Transverse colon (tissue), 4 donors: Measurements from ENCODE around the gene ARHGAP6. TPM values are rescaled to one million over a fixed set of nuclear protein-coding genes. Genes with fewer than 3 reads are reported as not detected.

ENCODE experiments used
- DNase-seq: peaks from one replicate; pipeline ENCODE4 v3.0.0-alpha.2; 2019
- H3K27ac ChIP-seq, 4 donors: fragments of 200-600 bp; sonication (generic); 2 replicates each; pipeline ENCODE4 v1.5.1; 2016 to 2018; ENCODE audit warnings: inconsistent platforms in 4 of 4
- H3K27me3 ChIP-seq: fragments of 200-600 bp; sonication (generic); 2 replicates; pipeline ENCODE4 v1.5.1; 2017; ENCODE audit warnings: inconsistent platforms
- H3K36me3 ChIP-seq, 4 donors: fragments of 200-600 bp; sonication (generic); 2 replicates each; pipeline ENCODE4 v1.5.1; 2017 to 2019; ENCODE audit warnings: inconsistent platforms in 4 of 4
- H3K4me1 ChIP-seq, 4 donors: fragments of 200-600 bp; sonication (generic); 2 replicates each; pipeline ENCODE4 v1.5.1; 2017 to 2020; ENCODE audit warnings: inconsistent platforms in 4 of 4
- H3K4me3 ChIP-seq, 4 donors: fragments of 200-600 bp; sonication (generic); 1 replicate in 1 of 4; 2 replicates in 3 of 4; pipeline versions ENCODE4 v1.5.1 to v1.6.1; 2017 to 2019; ENCODE audit warnings: inconsistent platforms in 4 of 4
- H3K9me3 ChIP-seq, 2 donors: fragments of 200-600 bp; sonication (generic); 2 replicates each; pipeline ENCODE4 v1.5.1; 2017 to 2019; ENCODE audit warnings: inconsistent platforms in 2 of 2
- EP300 ChIP-seq: sonication (generic); formaldehyde crosslinking; IDR thresholded peaks from one replicate; pipeline ENCODE4 v1.6.1; 2017; ENCODE audit warnings: antibody characterized with exemption, low read depth
- POLR2A ChIP-seq: fragments of 450-650 bp; IDR thresholded peaks from one replicate; pipeline ENCODE4 v1.6.1; 2016; ENCODE audit warnings: antibody characterized with exemption, mild to moderate bottlenecking, moderate library complexity
- POLR2AphosphoS5 ChIP-seq, 3 donors: sonication (generic); formaldehyde crosslinking; IDR thresholded peaks; one replicate each; pipeline ENCODE4 v1.6.1; 2016; ENCODE audit warnings: antibody characterized with exemption in 3 of 3
- WGBS, 2 donors: methylation state at CpG; one replicate each; pipeline ENCODE4 v1.1.5; 2018; ENCODE audit warnings: low coverage in 1 of 2; 5-methylcytosine and 5-hydroxymethylcytosine counted together
- in situ Hi-C, 4 donors: fragments of 200-750 bp; cut with MboI; loops; one replicate each; pipeline versions ENCODE4 v1.15.0 to v1.15.1; 2017; ENCODE audit warnings: low sequenced_read_pairs in 3 of 4, low pct_ligation_motif_present in 1 of 4, low pct_unique_long_range_greater_than_20kb in 1 of 4
- intact Hi-C: fragments of 100-400 bp; cut with DNase I; formaldehyde crosslinking; loops from one replicate; pipeline ENCODE4 v1.15.1; 2023; ENCODE audit warnings: low total_unique reads
- total RNA-seq, 4 donors: library from RNA; depleted of rRNA; stranded (reverse); fragments of >200 nt; gene quantifications; one replicate each; pipeline ENCODE4 v1.1.0, GENCODE V29; 2016
- TF ChIP-seq, protein P1 (sequence below), 5 experiments: fragments of 200-600 bp in 3 of 5; fragments of 450-650 bp in 2 of 5; sonication (generic) in 3 of 5; IDR thresholded peaks; 1 replicate in 2 of 5; 2 replicates in 3 of 5; pipeline ENCODE4 v1.5.1; 2016 to 2017; ENCODE audit warnings: antibody characterized with exemption in 5 of 5, inconsistent platforms in 3 of 5, mild to moderate bottlenecking in 2 of 5, moderate library complexity in 1 of 5

The ARHGAP6 gene
- total RNA-seq, 4 donors from 2014 or later = 5.0 to 12.4 (median 9.0) TPM

DNA sequence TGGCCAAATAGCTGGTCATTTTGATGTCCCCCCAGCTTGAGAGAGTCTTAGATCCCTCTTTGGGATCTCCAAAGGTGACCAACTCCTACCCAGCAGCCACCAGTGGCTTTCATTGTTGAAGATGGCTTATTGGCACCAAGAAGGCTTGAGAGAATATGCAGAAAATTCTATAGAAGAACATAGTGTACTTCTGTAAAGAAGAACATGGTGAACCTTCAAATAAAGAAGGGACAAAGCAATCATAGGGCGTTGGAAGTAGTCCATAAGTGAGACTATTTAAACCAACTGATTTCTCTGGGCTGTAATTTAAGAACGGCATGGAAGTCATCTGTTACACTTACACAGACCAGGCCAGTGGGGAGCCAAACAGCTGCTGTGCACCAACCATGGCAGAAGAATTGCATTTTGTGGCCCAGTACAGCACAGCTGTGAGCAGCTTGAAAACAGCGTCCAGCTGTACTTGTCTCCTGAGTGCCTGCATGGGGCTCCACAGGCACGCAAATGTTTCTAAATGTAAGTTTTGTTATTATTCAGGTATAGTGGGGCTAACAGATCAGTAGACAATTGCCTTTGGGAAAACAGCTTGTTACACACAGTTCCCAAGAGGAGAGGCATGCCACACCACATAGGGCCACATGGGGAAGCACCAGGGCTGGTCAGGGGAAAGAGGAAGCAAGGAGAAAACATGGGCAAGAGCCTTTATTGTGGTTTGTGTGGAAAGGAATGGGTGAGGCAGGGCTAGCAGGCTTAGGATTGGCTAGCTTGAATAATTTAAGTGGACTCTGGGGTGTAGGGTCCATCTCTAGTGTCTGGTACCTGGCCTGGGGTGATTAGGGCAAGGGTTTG lies 125.0 kb downstream of the ARHGAP6 start:
- Histone ChIP-seq H3K27ac (peak overlapping the region in 1 of 4 donors; percentile 16), H3K36me3 (no peaks in the 10 kb centered on the region), H3K27me3 (no peaks in the 10 kb centered on the region), H3K4me1 (no peaks in the 10 kb centered on the region), H3K4me3 (no peak overlapping the region), H3K9me3 (no peaks in the 10 kb centered on the region)
- in situ Hi-C loops = loop anchor here (25.0 kb wide), 3 partner anchors 222 to 1353 kb away; partner anchors contain the start of gene MSL3 (in 2 of the 4)
- TF ChIP-seq POLR2A (no peak), EP300 (no peak), POLR2AphosphoS5 (IDR thresholded peaks at IDR 0.05) (no peak)
- TF ChIP-seq, protein P1, sequence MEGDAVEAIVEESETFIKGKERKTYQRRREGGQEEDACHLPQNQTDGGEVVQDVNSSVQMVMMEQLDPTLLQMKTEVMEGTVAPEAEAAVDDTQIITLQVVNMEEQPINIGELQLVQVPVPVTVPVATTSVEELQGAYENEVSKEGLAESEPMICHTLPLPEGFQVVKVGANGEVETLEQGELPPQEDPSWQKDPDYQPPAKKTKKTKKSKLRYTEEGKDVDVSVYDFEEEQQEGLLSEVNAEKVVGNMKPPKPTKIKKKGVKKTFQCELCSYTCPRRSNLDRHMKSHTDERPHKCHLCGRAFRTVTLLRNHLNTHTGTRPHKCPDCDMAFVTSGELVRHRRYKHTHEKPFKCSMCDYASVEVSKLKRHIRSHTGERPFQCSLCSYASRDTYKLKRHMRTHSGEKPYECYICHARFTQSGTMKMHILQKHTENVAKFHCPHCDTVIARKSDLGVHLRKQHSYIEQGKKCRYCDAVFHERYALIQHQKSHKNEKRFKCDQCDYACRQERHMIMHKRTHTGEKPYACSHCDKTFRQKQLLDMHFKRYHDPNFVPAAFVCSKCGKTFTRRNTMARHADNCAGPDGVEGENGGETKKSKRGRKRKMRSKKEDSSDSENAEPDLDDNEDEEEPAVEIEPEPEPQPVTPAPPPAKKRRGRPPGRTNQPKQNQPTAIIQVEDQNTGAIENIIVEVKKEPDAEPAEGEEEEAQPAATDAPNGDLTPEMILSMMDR (IDR thresholded peaks at IDR 0.05) = no peak
- WGBS, 2 donors = 61% methylated on average over 4 of the region's 4 CpGs; no CpG with 5 or more reads in 1 of the 2 donors
- intact Hi-C loops = no loop called here
- DNase-seq = no peak

DNA sequence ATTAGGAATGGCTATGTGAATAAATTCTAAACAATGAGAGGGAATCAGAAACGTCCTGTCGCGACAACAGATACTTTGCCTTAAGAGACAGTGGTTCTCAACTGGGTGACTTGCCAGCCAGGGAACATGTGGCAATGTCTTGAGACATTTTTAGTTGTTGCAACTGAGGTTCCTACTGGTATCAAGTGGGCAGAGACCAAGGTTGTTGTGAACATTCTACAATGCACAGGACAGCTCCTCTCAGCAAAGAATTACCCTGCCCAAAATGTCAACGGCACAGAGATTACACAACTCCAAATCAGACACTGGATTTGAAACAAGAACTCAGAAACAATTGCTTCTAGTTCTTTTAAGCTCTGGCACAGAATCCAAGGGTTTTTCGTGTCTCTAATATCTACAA lies 128.6 kb downstream of the ARHGAP6 start:
- WGBS, 2 donors = 54 to 100% methylated on average over 1 to 5 of the region's 5 CpGs
- Histone ChIP-seq H3K27me3 (no peaks in the 10 kb centered on the region), H3K36me3 (no peaks in the 10 kb centered on the region), H3K4me3 (no peak overlapping the region), H3K9me3 (no peaks in the 10 kb centered on the region), H3K27ac (peak overlapping the region in 1 of 4 donors; percentile 15), H3K4me1 (no peaks in the 10 kb centered on the region)
- intact Hi-C loops (loop anchor here (10.0 kb wide), 1 partner anchor 218 kb away; the partner anchor contains the start of gene MSL3), in situ Hi-C loops (loop anchor here (25.0 kb wide), 3 partner anchors 225 to 1350 kb away; partner anchors contain the start of gene MSL3 (in 2 of the 4))
- TF ChIP-seq EP300 (no peak), POLR2AphosphoS5 (IDR thresholded peaks at IDR 0.05) (no peak)
- TF ChIP-seq, protein P1 (IDR thresholded peaks at IDR 0.05) = no peak
- DNase-seq = no peak

DNA sequence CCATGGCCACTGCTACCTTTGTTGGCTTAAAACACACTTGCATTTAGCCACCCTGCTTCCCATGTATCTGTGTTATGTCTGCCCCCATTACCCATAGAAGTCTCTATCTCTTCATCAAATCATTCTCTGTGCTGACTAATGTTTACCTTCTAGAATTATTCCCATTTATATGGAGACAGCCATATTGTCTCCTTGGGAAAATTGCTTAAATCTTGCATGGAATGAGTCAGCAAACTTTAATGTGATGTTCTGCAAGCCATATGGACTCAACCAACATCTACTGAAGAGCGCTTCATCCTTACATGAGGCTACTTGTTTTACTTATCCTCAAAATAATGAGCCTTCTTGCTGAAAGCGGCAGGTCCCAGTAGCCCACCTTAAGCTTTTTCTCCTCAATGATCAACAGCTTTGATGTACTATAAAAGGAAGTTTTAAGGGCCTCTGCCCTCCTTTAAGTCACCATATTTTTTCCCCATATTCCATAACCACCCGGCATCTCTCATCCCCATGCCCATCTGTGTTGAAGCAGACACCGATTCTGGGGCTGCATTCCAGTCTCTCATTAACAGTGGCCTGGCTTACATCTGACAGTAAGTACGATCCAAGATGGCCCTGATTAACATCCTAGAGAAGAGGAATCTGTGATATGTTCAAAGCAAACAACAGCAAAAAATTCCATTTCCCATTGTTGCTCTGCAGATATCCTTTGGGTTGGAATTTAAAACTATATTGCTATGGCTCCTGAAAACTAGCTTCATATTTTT lies 130.4 kb downstream of the ARHGAP6 start:
- no peak for DNase-seq

More for the DNA sequence above, 130.4 kb downstream of the ARHGAP6 start:
- no peaks in the 10 kb centered on the region for H3K4me1 ChIP-seq
- TF ChIP-seq, protein P1 (IDR thresholded peaks at IDR 0.05) = no peak
- TF ChIP-seq POLR2A (no peak), POLR2AphosphoS5 (IDR thresholded peaks at IDR 0.05) (no peak), EP300 (no peak)
- intact Hi-C loops (loop anchor here (2.0 to 10.0 kb wide), 2 partner anchors 189 to 219 kb away; partner anchors contain the start of gene MSL3), in situ Hi-C loops (loop anchor here (25.0 kb wide), 3 partner anchors 227 to 1348 kb away; partner anchors contain the start of gene MSL3 (in 2 of the 4))
- H3K27me3 ChIP-seq = no peaks in the 10 kb centered on the region
- H3K27ac ChIP-seq = no peak overlapping the region
- no peaks in the 10 kb centered on the region for H3K9me3 ChIP-seq
- WGBS, 2 donors = 80% methylated on average over 5 of the region's 5 CpGs; no CpG with 5 or more reads in 1 of the 2 donors
- no peaks in the 10 kb centered on the region for H3K36me3 ChIP-seq
- no peak overlapping the region for H3K4me3 ChIP-seq
